GM12864 (cell line): ENCODE measurements around the gene TRMT44.
A peak's percentile ranks its signal among the peaks of the same experiment; 100 is the strongest.

Source experiments
- DNase-seq: peaks from one replicate; pipeline ENCODE4 v3.0.0-alpha.2; 2011; ENCODE audit warnings: low read depth
- H3K4me3 ChIP-seq: 2 replicates; pipeline ENCODE4 v1.5.1; 2011; ENCODE audit warnings: mild to moderate bottlenecking, low read depth, low read length, control low read depth
- CTCF ChIP-seq: IDR thresholded peaks from 2 replicates; pipeline ENCODE4 v1.5.1; 2011; ENCODE audit warnings: low read depth, mild to moderate bottlenecking, moderate library complexity, low read length, control low read depth, inconsistent platforms; ENCODE audit errors: missing control alignments

TRMT44 gene

GRCh38 chr4:8401665-8402064 lies 38.9 kb upstream of the TRMT44 start:
- no peak for TF ChIP-seq CTCF
- DNase-seq, result no peak
- H3K4me3 ChIP-seq, result no peak overlapping the region

GRCh38 chr4:8402181-8402597 lies 38.4 kb upstream of the TRMT44 start:
- no peak for DNase-seq
- TF ChIP-seq CTCF, result no peak
- H3K4me3 ChIP-seq, result no peak overlapping the region

GRCh38 chr4:8402640-8403039 lies 37.9 kb upstream of the TRMT44 start:
- no peak overlapping the region for H3K4me3 ChIP-seq
- TF ChIP-seq CTCF, result no peak
- no peak for DNase-seq

- DNase-seq, result no peak
- peak; percentile 76 for TF ChIP-seq CTCF
- no peak overlapping the region for H3K4me3 ChIP-seq
Observed at GRCh38 chr4:8403173-8403753, 37.3 kb upstream of the TRMT44 start.

GRCh38 chr4:8403976-8404375 lies 36.6 kb upstream of the TRMT44 start:
- no peak overlapping the region for H3K4me3 ChIP-seq
- TF ChIP-seq CTCF, result no peak
- DNase-seq, result no peak

- no peak overlapping the region for H3K4me3 ChIP-seq
- TF ChIP-seq CTCF, result no peak
- DNase-seq, result no peak
Observed at GRCh38 chr4:8404791-8405515, 35.6 kb upstream of the TRMT44 start.

- DNase-seq, result no peak
- no peak for TF ChIP-seq CTCF
- H3K4me3 ChIP-seq, result no peak overlapping the region
Observed at GRCh38 chr4:8405516-8405875, 35.1 kb upstream of the TRMT44 start.
